Retina (tissue), 1 donor: ENCODE data around the gene ALG13.
"Not testable (repeated sequence)": the region's sequence is repeated elsewhere in the genome, so short reads cannot be mapped to it uniquely, and the experiment has no call there.

Source experiments
- DNase-seq: peaks from one replicate; pipeline ENCODE4 v3.0.0-alpha.2; 2016

Gene ALG13

DNA sequence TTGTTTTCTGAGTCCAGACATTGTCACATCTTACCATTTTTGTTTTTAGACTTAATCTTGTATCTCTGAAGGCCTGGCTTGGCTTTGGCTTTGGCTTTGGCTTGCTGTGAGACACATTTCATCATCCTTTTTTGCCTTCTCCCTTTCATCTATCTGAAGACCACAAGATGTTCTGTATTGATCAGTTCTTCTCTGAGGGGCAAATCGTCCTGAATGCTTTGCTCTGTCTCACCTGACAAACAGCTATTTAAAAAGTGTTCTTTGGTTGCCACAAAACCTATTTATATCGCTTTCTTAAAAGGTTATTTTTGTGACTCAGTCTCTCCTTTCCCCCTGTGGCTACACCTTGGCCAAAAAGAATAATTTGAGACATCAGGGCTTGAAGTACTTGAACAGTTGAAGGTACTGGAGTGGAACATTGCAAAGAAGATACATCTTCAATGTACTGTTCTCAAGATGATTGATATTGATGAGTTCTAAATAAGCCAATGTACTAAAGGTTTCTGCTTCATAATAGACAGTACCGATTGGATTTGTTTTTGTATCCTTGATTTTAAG is 80.7 kb downstream of the ALG13 start:
- DNase-seq, result no peak

DNA sequence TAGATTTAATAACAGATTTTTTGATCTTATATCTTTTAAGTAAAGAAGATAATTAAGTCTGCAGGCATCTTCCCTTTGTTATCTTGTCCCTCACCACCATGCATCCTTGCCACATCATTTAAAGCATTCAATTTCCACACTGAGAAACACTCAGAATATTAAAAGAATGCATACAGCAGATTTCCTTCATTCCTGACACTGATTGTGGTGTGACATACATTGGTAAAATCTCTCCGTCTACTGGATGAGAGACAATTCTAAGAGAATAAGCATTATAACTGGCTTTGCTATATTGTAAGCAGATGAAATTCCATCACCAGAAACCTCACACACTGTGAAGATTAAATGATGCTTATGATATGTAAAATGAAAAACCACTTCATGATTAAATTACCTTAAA is 97.6 kb downstream of the ALG13 start:
- no peak for DNase-seq

DNA sequence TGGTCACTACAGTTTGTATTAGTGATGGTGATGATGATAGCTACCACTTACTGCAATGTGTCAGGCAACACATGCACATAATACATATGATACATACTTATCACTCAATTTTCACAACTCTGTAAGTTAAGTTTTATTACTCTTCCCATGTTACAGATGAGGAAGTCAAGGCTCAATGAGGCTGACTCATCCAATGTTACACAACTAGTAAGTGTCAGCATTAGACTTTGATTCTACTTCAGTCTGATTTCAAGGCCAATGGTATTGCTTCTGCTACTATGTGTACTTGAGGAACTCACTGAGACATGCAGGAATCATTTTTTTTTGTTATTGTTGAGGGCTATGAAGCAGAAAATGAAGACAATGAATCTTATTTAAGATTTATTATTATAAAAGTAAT is 98.6 kb downstream of the ALG13 start:
- no peak for DNase-seq

DNA sequence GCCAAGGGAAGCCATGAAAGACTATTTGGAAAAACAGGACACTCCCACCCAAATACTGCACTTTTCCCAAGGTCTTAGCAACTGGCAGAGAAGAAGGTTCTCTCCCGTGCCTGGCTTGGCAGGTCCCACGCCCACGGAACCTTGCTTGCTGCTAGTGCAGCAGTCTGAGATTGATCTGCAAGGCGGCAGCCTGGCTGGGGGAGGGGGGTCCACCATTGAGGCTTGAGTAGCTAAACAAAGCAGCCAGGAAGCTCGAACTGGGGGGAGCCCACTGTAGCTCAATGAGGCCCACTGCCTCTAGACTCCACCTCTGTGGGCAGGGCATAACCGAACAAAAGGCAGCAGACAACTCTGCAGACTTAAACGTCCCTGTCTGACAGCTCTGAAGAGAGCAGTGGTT is 103.7 kb downstream of the ALG13 start:
- DNase-seq, result no peak

DNA sequence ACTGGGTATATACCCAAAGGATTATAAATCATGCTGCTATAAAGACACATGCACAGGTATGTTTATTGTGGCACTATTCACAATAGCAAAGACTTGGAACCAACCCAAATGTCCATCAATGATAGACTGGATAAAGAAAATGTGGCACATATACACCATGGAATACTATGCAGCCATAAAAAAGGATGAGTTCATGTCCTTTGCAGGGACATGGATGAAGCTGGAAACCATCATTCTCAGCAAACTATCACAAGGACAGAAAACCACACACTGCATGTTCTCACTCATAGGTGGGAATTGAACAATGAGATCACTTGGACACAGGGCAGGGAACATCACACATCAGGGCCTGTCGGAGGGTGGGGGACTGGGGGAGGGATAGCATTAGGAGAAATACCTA is 109.1 kb downstream of the ALG13 start:
- not testable (repeated sequence) for DNase-seq
